ENCODE data around the gene TRIM65. TPM values are rescaled to one million over a fixed set of nuclear protein-coding genes. Genes with fewer than 3 reads are reported as not detected.

The TRIM65 gene
- total and polyA plus RNA-seq, 2 of the 13 experiments (the other 11 are each of a cell fraction or from before 2014, with no cell fraction given): 10.3 to 22.4 TPM

GRCh38 chr17:75940727-75941441 is 44.1 kb upstream of the TRIM65 start, which contains the start of gene FBF1 (continued):
- peak; percentile 79 for TF ChIP-seq PITX1 (CRISPR knock-in tag; IDR thresholded peaks at IDR 0.05)
- peak; percentile 63 for TF ChIP-seq JARID2 (CRISPR knock-in tag; IDR thresholded peaks at IDR 0.05; ENCODE audit: insufficient replicate concordance)
- TF ChIP-seq NCOA5 (CRISPR knock-in tag; IDR thresholded peaks at IDR 0.05): peak; percentile 90
- peak; percentile 70 for TF ChIP-seq RAD21 (CRISPR knock-in tag; IDR thresholded peaks at IDR 0.05)
- TF ChIP-seq THAP9 (CRISPR knock-in tag; IDR thresholded peaks at IDR 0.05; ENCODE audit: borderline replicate concordance): no peak; the same call in 1 of the 2 replicates
- TF ChIP-seq MAF1 (CRISPR knock-in tag; IDR thresholded peaks at IDR 0.05; ENCODE audit: borderline replicate concordance): peak; percentile 93
- TF ChIP-seq KLF9 (CRISPR knock-in tag; IDR thresholded peaks at IDR 0.05; ENCODE audit: low read depth): peak; percentile 41; the same call in 1 of the 2 replicates
- TF ChIP-seq ZNF260 (CRISPR knock-in tag; IDR thresholded peaks at IDR 0.05; ENCODE audit: borderline replicate concordance, low read depth): no peak
- no peak for TF ChIP-seq NR3C1 (CRISPR knock-in tag; IDR thresholded peaks at IDR 0.05)
- TF ChIP-seq ZNF484 (CRISPR knock-in tag; IDR thresholded peaks at IDR 0.05; ENCODE audit: borderline replicate concordance, low read depth): 0 out of 2 replicates have a peak, but pooled peaks have one; percentile 53
- no peak; the same call in 1 of the 2 replicates for TF ChIP-seq ZBTB21 (CRISPR knock-in tag; IDR thresholded peaks at IDR 0.05)
- TF ChIP-seq SMAD3 (CRISPR knock-in tag; IDR thresholded peaks at IDR 0.05): peak; percentile 91
- TF ChIP-seq KLF15 (CRISPR knock-in tag; IDR thresholded peaks at IDR 0.05; ENCODE audit: borderline replicate concordance): peak; percentile 91
- TF ChIP-seq ZNF75D (CRISPR knock-in tag; IDR thresholded peaks at IDR 0.05; ENCODE audit: borderline replicate concordance): no peak
- TF ChIP-seq ZNF747 (CRISPR knock-in tag; IDR thresholded peaks at IDR 0.05; ENCODE audit: borderline replicate concordance): peak; percentile 84; the same call in 1 of the 2 replicates
- no peak for TF ChIP-seq CHD4 (IDR thresholded peaks at IDR 0.05; ENCODE audit: borderline replicate concordance, low read length)
- TF ChIP-seq ETV6 (CRISPR knock-in tag; conservative IDR thresholded peaks at IDR 0.05): peak; percentile 92
- peak; percentile 93 for TF ChIP-seq HIVEP1 (CRISPR knock-in tag; IDR thresholded peaks at IDR 0.05)
- no peak for TF ChIP-seq ETS1 (CRISPR knock-in tag; IDR thresholded peaks at IDR 0.05)
- TF ChIP-seq AKAP8 (CRISPR knock-in tag; IDR thresholded peaks at IDR 0.05): peak; percentile 99
- TF ChIP-seq GATAD1 (CRISPR knock-in tag; IDR thresholded peaks at IDR 0.05): peak; percentile 85
- no peak for TF ChIP-seq DPF2 (CRISPR knock-in tag; IDR thresholded peaks at IDR 0.05; ENCODE audit: borderline replicate concordance, low read depth)
- TF ChIP-seq NR0B2 (CRISPR knock-in tag; IDR thresholded peaks at IDR 0.05): peak; percentile 98
- TF ChIP-seq ZNF362 (CRISPR knock-in tag; IDR thresholded peaks at IDR 0.05; ENCODE audit: borderline replicate concordance): peak; percentile 0; the same call in 1 of the 2 replicates

Data from HepG2 (cell line).